ENCODE data around the gene DGAT2.

The DGAT2 gene

DNA sequence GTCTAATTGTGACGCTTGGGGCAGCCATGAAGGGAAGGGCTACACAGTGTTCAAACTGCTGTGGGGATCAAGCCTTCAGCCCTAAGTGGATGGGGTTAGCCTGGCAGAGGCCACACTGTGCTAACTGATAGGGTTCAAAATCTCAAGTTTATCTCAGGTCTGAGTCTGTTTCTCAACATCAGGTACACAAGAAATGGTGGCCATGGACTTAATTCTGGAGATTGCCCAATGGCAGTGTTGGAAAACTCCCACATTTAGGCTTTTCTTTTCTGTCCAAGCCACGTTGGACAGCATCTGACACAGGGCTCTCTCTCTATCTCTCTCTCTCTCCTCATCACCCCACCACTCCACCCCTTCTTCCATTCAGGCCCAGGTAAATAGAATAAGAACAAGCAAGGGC lies 10.9 kb upstream of the DGAT2 start:
- no peak for DNase-seq

- no peak for DNase-seq
Observed at GRCh38 chr11:75759832-75760231, 8.7 kb upstream of the DGAT2 start.

- no peak for DNase-seq
Observed at GRCh38 chr11:75760243-75760642, 8.3 kb upstream of the DGAT2 start.

DNA sequence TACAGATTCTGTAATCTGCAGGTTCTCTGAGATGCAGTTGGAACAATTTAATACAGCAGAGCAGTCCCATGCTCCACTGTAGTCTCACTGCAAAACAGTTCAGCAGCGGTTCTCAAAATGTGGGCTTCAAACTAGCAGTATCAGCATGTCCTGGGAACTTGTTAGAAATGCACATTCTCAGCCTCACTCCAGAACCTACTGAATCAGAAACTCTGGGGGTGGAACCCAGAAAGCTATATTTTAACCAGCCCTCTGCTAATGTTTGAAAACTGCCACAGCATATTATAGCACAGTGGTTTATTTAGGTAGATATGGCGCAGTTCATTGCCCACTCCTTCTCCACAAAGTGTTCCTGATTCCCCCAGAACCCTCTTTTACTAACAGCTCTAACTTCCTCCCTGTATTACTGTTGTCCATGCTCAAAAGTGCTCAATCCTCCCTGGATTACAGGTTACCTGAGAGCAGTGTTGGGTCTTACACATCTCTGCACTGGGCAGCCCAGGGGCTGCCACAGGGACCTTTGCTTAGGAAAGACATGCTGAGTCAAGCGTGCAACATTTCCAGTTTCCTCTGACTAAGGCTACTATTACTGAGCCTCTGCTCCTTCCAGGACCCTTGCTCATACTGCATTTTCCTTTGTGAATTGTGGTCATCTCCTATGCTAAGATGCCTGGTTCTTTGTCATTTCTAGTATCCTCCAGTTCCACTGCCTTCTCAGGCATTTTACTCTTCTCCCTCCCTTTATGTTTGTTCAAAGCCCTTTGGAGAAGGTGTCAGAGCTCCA lies 7.7 kb upstream of the DGAT2 start:
- peak; percentile 29 for DNase-seq

GRCh38 chr11:75762158-75762557 lies 6.4 kb upstream of the DGAT2 start:
- DNase-seq, result peak; percentile 33

GRCh38 chr11:75762885-75763284 lies 5.7 kb upstream of the DGAT2 start:
- no peak for DNase-seq

- peak; percentile 30 for DNase-seq
Observed at GRCh38 chr11:75763846-75764245, 4.7 kb upstream of the DGAT2 start.

DNA sequence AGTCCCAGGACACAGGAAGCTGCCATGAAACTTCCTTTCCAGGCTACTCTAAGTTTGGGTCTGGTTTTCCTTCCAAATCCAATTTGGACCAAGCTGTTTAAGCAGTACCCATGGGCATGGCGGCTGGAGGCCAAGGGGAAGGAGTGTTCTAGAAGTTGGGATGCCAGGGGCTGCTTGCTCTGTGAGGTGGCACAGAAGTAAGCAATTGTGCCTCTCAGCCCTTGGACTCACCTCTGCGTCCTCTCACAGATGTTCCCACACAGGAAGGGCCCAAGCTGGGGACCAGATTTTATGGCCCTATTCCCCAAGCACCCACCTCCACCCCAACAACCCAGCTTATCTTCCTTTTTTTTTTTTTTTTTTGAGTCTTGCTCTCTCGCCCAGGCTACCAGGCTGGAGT lies 3.5 kb upstream of the DGAT2 start:
- DNase-seq, result no peak

DNA sequence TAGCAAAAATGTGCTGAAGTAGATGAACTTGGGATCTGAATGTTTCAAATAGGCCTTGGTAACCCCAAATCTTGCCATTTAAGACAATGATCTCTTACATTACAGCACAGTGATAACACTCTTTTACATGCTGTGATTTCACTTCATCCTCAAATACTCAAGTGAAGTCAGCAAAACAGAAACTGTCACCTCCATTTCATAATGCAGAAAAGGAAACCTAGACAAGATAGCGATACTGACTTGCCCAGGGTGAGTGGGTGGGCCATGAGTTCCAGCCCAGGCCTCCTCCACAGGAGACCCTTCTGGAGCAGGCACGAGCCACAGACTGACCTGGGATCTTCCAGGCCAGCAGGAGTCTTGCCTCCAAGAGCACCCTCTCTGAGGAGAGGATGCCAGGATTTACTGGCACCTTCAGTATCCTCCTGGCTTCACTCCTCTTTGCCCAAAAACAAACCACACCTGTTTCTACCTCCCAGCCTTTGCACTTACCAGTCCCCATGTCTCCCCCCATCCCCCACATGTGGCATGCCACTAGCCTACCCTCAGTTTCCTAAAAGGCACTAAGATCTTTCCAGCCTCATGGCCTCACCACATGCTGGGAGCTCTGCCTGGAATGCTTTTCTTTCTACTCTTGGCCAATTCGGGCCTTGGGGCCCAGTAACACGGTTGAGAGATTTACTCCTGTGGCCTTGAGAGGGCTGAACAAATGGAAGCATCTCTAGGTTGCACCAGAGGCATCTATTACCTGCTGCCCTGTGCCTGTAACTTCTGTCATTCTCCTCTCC lies 1.9 kb upstream of the DGAT2 start:
- DNase-seq, result no peak

- DNase-seq, result no peak
Observed at GRCh38 chr11:75767228-75767572, 1.4 kb upstream of the DGAT2 start.

GRCh38 chr11:75767793-75768111 lies 826 bp upstream of the DGAT2 start:
- DNase-seq, result no peak

DNA sequence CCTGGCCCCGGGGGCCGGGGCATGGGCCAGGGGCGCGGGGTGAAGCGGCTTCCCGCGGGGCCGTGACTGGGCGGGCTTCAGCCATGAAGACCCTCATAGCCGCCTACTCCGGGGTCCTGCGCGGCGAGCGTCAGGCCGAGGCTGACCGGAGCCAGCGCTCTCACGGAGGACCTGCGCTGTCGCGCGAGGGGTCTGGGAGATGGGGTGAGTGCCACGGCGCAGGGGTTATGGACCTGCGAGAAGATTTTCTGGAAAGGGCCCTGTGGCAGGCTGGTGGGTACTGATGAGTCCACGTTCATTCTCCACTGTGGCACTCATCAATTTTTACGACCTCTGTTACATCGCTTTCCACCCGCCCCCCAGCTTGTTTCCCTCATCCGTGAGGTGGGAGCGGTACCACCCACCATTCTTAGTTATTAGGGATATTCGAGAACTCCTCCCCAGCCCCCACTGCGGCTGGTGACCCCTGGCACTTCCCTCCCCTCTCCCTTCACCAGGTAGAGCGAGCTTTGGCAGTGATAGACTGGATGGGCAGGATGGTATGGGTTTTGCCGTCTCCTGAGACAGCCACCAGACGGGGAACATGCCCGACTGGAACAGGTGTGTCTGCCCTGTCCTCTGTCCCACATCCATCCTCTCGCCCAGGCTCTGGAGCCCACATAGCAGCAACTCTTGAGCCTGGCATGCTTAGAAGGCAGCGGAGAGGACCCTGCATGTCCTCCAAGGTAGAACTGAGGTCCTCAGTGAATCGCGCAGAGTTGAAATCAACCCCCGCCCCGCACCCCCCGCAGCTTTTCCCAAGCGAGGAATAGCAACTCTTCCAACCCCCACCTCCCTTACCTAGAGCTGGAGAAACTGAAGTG lies 562 bp downstream of the DGAT2 start:
- DNase-seq, result no peak

DNA sequence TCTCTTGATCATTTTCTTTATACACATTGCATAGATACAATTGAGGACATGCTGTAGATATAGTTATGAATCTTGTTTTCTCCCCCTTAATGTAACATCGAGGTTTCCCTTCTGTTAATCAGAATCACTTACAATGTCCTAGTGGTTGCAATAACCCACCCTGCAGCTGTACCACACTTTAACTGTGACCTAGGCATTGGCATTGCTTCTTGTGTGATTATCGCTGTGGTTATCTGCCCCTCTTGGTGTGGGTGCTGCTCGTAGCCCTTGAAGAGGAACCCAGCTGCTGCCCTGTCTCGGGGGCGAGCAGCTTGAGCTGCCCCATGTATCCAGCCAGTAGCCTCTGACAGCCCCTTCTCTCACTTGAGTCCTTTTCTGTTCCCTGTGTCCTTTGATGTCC lies 1.5 kb downstream of the DGAT2 start:
- peak; percentile 42 for DNase-seq

GRCh38 chr11:75771646-75772410 lies 3.2 kb downstream of the DGAT2 start:
- DNase-seq, result no peak

DNA sequence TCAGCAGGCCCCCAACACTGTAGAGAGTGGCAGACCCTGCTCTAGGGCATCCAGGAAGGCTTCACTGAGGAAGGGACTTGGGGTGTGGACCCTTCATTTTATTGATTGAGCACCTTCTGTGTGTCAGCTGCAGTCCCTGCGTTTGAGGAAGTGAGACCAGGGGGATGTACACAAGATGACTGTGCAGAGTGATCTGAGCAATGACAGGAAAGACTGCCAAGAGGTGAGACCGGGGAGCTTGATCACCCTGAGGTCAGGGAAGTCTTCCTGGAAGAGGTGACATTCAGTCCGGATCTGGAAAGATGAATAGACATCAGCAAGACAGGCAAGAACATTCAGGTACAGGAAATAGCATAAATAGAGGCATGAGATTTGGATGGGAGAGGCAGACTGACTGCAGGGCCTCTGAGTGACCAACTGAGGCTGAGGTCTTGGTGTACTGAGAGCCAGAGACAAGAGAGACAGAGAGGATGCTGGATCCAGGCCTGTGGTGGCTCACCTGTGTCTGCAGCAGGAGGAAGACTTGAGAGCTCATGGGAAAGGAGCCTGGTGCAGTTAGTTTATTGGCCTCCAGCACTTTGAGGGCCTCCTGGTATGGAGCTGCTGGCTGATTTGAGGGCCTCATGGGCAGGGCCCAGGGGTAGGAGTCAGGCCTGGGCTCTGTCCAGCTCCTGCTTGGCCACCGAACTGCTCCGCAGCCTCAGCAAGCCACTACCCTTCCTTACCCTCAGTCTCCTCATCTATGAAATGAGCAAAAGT lies 5.2 kb downstream of the DGAT2 start:
- no peak for DNase-seq

DNA sequence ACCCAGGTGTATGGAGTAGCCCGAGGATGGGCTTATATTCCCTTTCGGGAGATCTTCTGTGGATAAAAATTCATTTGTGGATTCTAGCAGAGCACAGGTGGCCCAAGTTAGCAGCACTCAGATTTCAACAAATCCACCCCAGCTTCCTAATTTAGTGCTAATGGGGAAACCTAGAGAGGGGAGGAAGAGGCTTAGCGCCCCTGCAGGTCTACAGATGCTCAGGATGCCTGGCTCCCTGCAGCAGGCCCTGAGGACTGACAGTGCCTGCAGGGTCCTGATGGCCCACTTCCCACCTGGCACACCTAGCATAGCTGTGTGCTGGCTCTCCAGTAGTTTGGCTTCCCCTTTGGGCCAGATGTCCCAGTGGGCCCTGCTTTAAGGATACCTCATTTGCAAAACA lies 6.5 kb downstream of the DGAT2 start:
- no peak for DNase-seq

DNA sequence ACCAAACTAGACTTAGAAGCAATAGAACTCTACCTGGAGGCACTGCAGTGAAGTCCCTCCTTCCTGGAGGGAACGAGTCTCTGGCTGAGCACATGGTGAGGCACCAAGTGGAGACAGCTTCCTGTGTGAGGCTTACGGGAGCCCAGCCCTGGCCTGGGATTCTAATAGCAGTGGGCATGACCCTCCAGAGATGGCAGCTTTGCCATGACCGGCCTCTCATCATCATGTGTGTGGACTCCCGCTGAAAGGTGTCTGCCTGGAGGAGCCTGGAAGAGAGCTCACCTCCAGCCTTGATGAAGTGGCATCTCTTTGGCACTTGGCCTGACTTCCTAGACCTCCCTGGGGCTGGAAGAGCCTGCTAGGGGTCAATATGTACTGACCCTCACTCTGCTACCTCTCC lies 8.0 kb downstream of the DGAT2 start:
- DNase-seq, result no peak

DNA sequence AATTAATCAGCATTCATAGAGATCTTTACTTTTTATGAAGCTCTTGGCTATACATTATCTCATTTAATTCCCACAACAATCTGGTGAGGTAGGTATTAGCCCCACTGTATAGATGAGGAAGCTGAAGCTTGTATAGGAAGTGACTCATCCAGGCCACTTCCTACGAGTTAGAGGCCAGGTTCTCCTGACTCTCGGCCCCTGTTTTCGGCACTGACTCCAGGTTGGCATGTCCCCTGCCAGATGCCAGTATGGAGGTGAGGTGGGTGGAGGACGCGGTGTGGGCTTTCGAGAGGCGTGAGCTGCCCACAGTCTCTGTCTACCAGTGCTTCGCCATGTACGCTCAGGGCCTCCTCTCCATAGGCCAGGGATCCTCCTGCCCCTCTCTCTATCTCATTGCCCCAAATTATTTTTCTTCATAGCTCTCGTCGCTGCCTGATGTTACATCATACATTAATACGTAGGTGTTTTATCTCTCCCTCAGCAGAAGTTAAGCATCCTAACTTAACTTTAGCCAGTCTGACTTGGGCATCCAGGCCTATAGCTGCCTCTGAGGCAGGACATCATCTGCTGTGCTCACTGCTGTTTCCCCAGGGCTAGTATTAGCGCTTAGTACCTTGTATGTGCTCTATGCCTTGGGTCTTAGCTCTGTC lies 9.0 kb downstream of the DGAT2 start:
- no peak for DNase-seq

- no peak for DNase-seq
Observed at GRCh38 chr11:75778962-75779361, 10.4 kb downstream of the DGAT2 start.

GRCh38 chr11:75779960-75780359 lies 11.4 kb downstream of the DGAT2 start:
- no peak for DNase-seq

GRCh38 chr11:75780888-75781287 lies 12.3 kb downstream of the DGAT2 start:
- DNase-seq, result no peak

GRCh38 chr11:75781296-75781695 lies 12.7 kb downstream of the DGAT2 start:
- no peak for DNase-seq

All from activated CD8-positive, alpha-beta memory T cell treated with anti-CD3 and anti-CD28 coated beads, Interleukin-2, amount 50 U/mL, for 48 hours (primary cell).